LHCN-M2 (cell line): Measurements from ENCODE around the gene GPR25. TPM values are rescaled to one million over a fixed set of nuclear protein-coding genes. Genes with fewer than 3 reads are reported as not detected.

ENCODE experiments used
- DNase-seq: peaks from one replicate; pipeline ENCODE4 v3.0.0-alpha.2; 2012; ENCODE audit warnings: low read depth
- polyA plus RNA-seq: library from polyadenylated mRNA; unstranded; fragments of >200 nt; gene quantifications from one replicate; pipeline ENCODE4 v1.2.1, GENCODE V29; 2012; ENCODE audit warnings: missing spikeins
- total RNA-seq: library from RNA; depleted of rRNA; stranded (reverse); fragments of >200 nt; gene quantifications from 2 replicates; pipeline ENCODE4 v1.2.3, GENCODE V29; 2014; rRNA removed

Gene GPR25
- not detected in 2 replicates for total RNA-seq
- polyA plus RNA-seq = not detected

- no peak for DNase-seq
Measured at GRCh38 chr1:200872446-200873115, at the start of gene GPR25. Gene GPR25, plus strand, starts transcription at chr1:200872981. Its CDS starts 57 bp downstream, at chr1:200873038.

- DNase-seq = no peak
Measured at GRCh38 chr1:200831091-200831490, 41.7 kb upstream of the GPR25 start.

GRCh38 chr1:200834383-200834782 lies 38.4 kb upstream of the GPR25 start:
- DNase-seq = peak; percentile 29

GRCh38 chr1:200836213-200836612 lies 36.6 kb upstream of the GPR25 start:
- DNase-seq = no peak

GRCh38 chr1:200837931-200838571 lies 34.7 kb upstream of the GPR25 start:
- peak; percentile 47 for DNase-seq

- DNase-seq = peak; percentile 55
Measured at GRCh38 chr1:200838676-200839445, 33.9 kb upstream of the GPR25 start.

GRCh38 chr1:200845360-200845759 lies 27.4 kb upstream of the GPR25 start:
- no peak for DNase-seq

GRCh38 chr1:200846398-200846797 lies 26.4 kb upstream of the GPR25 start:
- DNase-seq = no peak

GRCh38 chr1:200849430-200849829 lies 23.4 kb upstream of the GPR25 start:
- no peak for DNase-seq

GRCh38 chr1:200850554-200850953 lies 22.2 kb upstream of the GPR25 start:
- no peak for DNase-seq

- DNase-seq = peak; percentile 58
Measured at GRCh38 chr1:200856716-200857357, 15.9 kb upstream of the GPR25 start.

- DNase-seq = no peak
Measured at GRCh38 chr1:200857804-200858203, 15.0 kb upstream of the GPR25 start.

- DNase-seq = no peak
Measured at GRCh38 chr1:200861937-200862647, 10.7 kb upstream of the GPR25 start.

GRCh38 chr1:200862713-200863415 lies 9.9 kb upstream of the GPR25 start:
- DNase-seq = no peak

- no peak for DNase-seq
Measured at GRCh38 chr1:200866116-200866515, 6.7 kb upstream of the GPR25 start.

GRCh38 chr1:200866521-200866920 lies 6.3 kb upstream of the GPR25 start:
- DNase-seq = no peak

- DNase-seq = no peak
Measured at GRCh38 chr1:200867018-200867811, 5.6 kb upstream of the GPR25 start.

GRCh38 chr1:200869376-200869752 lies 3.4 kb upstream of the GPR25 start:
- DNase-seq = no peak

- no peak for DNase-seq
Measured at GRCh38 chr1:200869753-200870391, 2.9 kb upstream of the GPR25 start.
